ENCODE measurements around the gene MAP2K1.
"Not testable (repeated sequence)": the region's sequence is repeated elsewhere in the genome, so short reads cannot be mapped to it uniquely, and the experiment has no call there.

Gene MAP2K1

GRCh38 chr15:66374179-66374578 lies 12.5 kb upstream of the MAP2K1 start:
- Histone ChIP-seq H2AFZ (ENCODE audit: low read length) (no peak overlapping the region), H3K27ac (ENCODE audit: low read length) (no peak overlapping the region), H3K4me3 (ENCODE audit: low read length) (no peak overlapping the region), H3K9ac (ENCODE audit: low read length) (no peak overlapping the region), H4K20me1 (ENCODE audit: insufficient read depth, low read length) (no peaks in the 10 kb centered on the region), H3K9me3 (replicated peaks; ENCODE audit: insufficient read depth, low read length) (no peaks in the 10 kb centered on the region), H3K27me3 (replicated peaks; ENCODE audit: insufficient read depth, low read length) (no peaks in the 10 kb centered on the region), H3K36me3 (replicated peaks; ENCODE audit: insufficient read depth, low read length) (no peaks in the 10 kb centered on the region), H3K79me2 (ENCODE audit: low read length) (no peaks in the 10 kb centered on the region), H3K4me2 (ENCODE audit: low read depth, low read length) (no peak overlapping the region), H3F3A (ENCODE audit: insufficient read depth, low read length) (no peaks in the 10 kb centered on the region; the same call in 1 of the 2 replicates), H3K4me1 (ENCODE audit: low read length) (peaks cover 7% of the 10 kb centered on the region), H3K9me2 (replicated peaks; ENCODE audit: insufficient read depth, low read length) (no peaks in the 10 kb centered on the region)
- DNase-seq = no peak
- TF ChIP-seq EZH2 (optimal IDR thresholded peaks at IDR 0.05; ENCODE audit: low read depth, low read length) = no peak
- TF ChIP-seq, protein P1, sequence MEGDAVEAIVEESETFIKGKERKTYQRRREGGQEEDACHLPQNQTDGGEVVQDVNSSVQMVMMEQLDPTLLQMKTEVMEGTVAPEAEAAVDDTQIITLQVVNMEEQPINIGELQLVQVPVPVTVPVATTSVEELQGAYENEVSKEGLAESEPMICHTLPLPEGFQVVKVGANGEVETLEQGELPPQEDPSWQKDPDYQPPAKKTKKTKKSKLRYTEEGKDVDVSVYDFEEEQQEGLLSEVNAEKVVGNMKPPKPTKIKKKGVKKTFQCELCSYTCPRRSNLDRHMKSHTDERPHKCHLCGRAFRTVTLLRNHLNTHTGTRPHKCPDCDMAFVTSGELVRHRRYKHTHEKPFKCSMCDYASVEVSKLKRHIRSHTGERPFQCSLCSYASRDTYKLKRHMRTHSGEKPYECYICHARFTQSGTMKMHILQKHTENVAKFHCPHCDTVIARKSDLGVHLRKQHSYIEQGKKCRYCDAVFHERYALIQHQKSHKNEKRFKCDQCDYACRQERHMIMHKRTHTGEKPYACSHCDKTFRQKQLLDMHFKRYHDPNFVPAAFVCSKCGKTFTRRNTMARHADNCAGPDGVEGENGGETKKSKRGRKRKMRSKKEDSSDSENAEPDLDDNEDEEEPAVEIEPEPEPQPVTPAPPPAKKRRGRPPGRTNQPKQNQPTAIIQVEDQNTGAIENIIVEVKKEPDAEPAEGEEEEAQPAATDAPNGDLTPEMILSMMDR (IDR thresholded peaks at IDR 0.05; ENCODE audit: low read length) = no peak
- no peak for TF ChIP-seq EZH2phosphoT487 (IDR thresholded peaks at IDR 0.05; ENCODE audit: low read length)

DNA sequence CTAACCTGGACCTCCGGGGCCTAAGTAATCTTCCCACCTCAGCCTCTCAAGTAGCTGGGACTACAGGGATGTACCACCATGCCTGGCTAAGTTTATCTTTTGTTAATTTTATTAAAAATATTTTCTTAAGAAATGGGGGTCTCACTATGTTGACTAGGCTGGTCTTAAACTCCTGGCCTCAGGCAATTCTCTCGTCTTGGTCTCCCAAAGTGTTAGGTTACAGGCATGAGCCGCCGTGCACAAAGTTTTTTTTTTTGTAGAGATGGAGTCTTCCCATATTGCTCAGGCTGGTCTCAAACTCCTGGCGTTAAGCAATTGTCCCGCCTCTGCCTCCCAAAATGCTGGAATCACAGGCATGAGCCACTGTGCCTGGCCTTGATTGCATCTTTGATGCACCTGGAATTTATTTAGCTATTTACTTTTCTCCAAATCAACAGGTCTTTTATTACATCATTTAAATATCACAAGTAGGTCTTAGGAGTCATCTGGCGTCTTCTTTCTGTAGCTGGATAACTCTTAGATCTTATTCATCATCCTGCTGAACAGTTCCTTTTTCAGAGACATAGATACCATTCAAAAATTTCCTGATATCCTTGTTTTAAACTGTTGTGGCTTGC lies 7.8 kb upstream of the MAP2K1 start:
- Histone ChIP-seq H3K4me2 (ENCODE audit: low read depth, low read length) (no peak overlapping the region), H3K9me3 (replicated peaks; ENCODE audit: insufficient read depth, low read length) (no peaks in the 10 kb centered on the region), H3K9ac (ENCODE audit: low read length) (no peak overlapping the region), H3K36me3 (replicated peaks; ENCODE audit: insufficient read depth, low read length) (no peaks in the 10 kb centered on the region), H2AFZ (ENCODE audit: low read length) (no peak overlapping the region), H3K4me1 (ENCODE audit: low read length) (no peaks in the 10 kb centered on the region), H4K20me1 (ENCODE audit: insufficient read depth, low read length) (no peaks in the 10 kb centered on the region), H3K4me3 (ENCODE audit: low read length) (no peak overlapping the region), H3F3A (ENCODE audit: insufficient read depth, low read length) (no peaks in the 10 kb centered on the region), H3K79me2 (ENCODE audit: low read length) (no peaks in the 10 kb centered on the region), H3K27ac (ENCODE audit: low read length) (no peak overlapping the region), H3K27me3 (replicated peaks; ENCODE audit: insufficient read depth, low read length) (no peaks in the 10 kb centered on the region), H3K9me2 (replicated peaks; ENCODE audit: insufficient read depth, low read length) (no peaks in the 10 kb centered on the region)
- no peak for TF ChIP-seq EZH2 (optimal IDR thresholded peaks at IDR 0.05; ENCODE audit: low read depth, low read length)
- TF ChIP-seq, protein P1 (IDR thresholded peaks at IDR 0.05; ENCODE audit: low read length) = no peak
- TF ChIP-seq EZH2phosphoT487 (IDR thresholded peaks at IDR 0.05; ENCODE audit: low read length) = no peak
- DNase-seq = no peak

- not testable (repeated sequence) for H3K9me3 ChIP-seq (replicated peaks; ENCODE audit: insufficient read depth, low read length); H3K9ac ChIP-seq (ENCODE audit: low read length); H3K36me3 ChIP-seq (replicated peaks; ENCODE audit: insufficient read depth, low read length)
These were observed 5.3 kb upstream of the MAP2K1 start for GRCh38 chr15:66381376-66381775.

More at GRCh38 chr15:66381376-66381775, 5.3 kb upstream of the MAP2K1 start:
- H3K4me2 ChIP-seq (ENCODE audit: low read depth, low read length); H3K79me2 ChIP-seq (ENCODE audit: low read length); H3K9me2 ChIP-seq (replicated peaks; ENCODE audit: insufficient read depth, low read length); H2AFZ ChIP-seq (ENCODE audit: low read length); H4K20me1 ChIP-seq (ENCODE audit: insufficient read depth, low read length); DNase-seq; H3K27ac ChIP-seq (ENCODE audit: low read length); H3K27me3 ChIP-seq (replicated peaks; ENCODE audit: insufficient read depth, low read length); H3K4me1 ChIP-seq (ENCODE audit: low read length); H3F3A ChIP-seq (ENCODE audit: insufficient read depth, low read length); H3K4me3 ChIP-seq (ENCODE audit: low read length): not testable (repeated sequence)
